NB4 (cell line): ENCODE measurements around the gene SLC25A47.

ENCODE experiments used
- DNase-seq: peaks from one replicate; pipeline ENCODE4 v3.0.0; 2010; ENCODE audit warnings: low read depth
- H3K4me3 ChIP-seq: one replicate; pipeline ENCODE4 v1.5.1; 2011; ENCODE audit warnings: mild to moderate bottlenecking, low read depth, low read length, moderate library complexity
- MAX ChIP-seq: IDR thresholded peaks from 2 replicates; pipeline ENCODE4 v1.6.1; 2011; ENCODE audit warnings: low read depth, low read length
- MYC ChIP-seq: IDR thresholded peaks from 2 replicates; pipeline ENCODE4 v1.6.1; 2011; ENCODE audit warnings: low read depth, low read length
- POLR2A ChIP-seq: IDR thresholded peaks from 2 replicates; pipeline ENCODE4 v1.6.1; 2011; ENCODE audit warnings: mild to moderate bottlenecking; ENCODE audit not compliant: insufficient read length; ENCODE audit errors: extremely low read depth
- TF ChIP-seq, protein P1 (sequence below): IDR thresholded peaks from one replicate; pipeline ENCODE4 v1.5.1; 2012; ENCODE audit warnings: low read depth, low read length

SLC25A47 gene

GRCh38 chr14:100363053-100363452 lies 39.9 kb downstream of the SLC25A47 start:
- no peak overlapping the region for H3K4me3 ChIP-seq
- no peak for DNase-seq
- TF ChIP-seq MYC = no peak
- TF ChIP-seq, protein P1, sequence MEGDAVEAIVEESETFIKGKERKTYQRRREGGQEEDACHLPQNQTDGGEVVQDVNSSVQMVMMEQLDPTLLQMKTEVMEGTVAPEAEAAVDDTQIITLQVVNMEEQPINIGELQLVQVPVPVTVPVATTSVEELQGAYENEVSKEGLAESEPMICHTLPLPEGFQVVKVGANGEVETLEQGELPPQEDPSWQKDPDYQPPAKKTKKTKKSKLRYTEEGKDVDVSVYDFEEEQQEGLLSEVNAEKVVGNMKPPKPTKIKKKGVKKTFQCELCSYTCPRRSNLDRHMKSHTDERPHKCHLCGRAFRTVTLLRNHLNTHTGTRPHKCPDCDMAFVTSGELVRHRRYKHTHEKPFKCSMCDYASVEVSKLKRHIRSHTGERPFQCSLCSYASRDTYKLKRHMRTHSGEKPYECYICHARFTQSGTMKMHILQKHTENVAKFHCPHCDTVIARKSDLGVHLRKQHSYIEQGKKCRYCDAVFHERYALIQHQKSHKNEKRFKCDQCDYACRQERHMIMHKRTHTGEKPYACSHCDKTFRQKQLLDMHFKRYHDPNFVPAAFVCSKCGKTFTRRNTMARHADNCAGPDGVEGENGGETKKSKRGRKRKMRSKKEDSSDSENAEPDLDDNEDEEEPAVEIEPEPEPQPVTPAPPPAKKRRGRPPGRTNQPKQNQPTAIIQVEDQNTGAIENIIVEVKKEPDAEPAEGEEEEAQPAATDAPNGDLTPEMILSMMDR = no peak
- TF ChIP-seq POLR2A = no peak
- TF ChIP-seq MAX = no peak

- TF ChIP-seq, protein P1 = no peak
- no peak for TF ChIP-seq POLR2A
- TF ChIP-seq MAX = no peak
- no peak for TF ChIP-seq MYC
- no peak overlapping the region for H3K4me3 ChIP-seq
- DNase-seq = no peak
Measured at GRCh38 chr14:100364403-100364802, 41.3 kb downstream of the SLC25A47 start.

DNA sequence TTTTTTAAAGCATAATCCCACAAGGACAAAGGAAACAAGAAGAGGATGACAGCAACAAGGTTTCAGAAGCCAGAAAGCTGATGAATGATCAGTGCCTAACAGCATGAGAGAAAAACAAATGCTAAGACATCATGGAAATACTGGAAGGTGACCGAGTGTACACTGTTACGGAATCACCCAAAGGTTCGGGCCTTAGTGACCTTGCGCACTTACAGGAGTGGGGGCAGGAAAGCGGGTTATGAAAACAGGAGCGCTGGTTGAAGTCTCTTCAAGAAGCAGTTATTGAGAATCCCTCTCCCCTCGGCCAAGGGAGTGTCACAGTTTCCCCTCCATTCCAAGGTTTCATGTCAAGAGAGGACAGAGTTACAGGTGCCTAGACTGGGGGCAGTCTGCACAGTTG lies 42.6 kb downstream of the SLC25A47 start:
- H3K4me3 ChIP-seq = no peak overlapping the region
- no peak for DNase-seq
- TF ChIP-seq MAX (no peak), MYC (no peak), POLR2A (no peak)
- TF ChIP-seq, protein P1 = no peak

DNA sequence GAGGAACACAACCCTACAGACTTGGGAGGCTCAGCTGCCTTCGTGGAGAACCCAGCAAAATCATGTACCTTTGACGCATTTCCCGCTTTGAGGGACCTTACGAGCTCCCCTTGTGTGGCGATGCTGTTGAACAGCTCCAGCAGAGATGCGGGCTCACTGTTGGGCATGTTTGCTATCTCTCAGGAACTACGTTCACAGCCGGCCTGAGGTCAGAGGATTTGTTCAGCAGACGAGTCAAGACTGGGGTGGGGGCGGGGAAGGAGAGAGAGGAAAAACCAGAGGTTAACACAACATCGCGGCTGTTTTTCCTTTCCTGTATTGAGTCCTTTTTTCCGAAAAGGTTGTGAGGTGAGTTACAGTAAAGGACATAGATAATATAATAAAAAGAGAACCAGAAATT lies 45.9 kb downstream of the SLC25A47 start:
- TF ChIP-seq MAX (no peak), MYC (no peak), POLR2A (no peak)
- TF ChIP-seq, protein P1 = no peak
- no peak overlapping the region for H3K4me3 ChIP-seq
- no peak for DNase-seq

DNA sequence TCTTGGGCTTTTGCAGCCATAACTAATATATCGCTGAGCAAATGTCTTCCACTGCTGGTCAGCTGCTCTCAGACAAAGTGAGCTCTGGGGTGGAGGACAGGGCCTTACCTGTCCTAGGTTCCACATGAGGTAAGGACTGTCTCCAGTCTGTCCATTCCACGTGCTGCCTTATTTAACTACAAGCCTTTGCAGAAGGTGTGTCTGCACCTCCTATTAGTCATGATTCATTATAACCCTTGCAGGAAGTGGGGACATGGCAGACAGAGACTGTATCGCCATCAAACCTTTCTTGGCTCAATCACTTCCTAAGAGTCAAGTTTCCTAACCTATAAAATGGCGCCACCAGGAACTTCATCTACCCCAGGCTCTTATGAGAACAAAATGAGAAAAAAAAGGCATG lies 46.9 kb downstream of the SLC25A47 start:
- no peak overlapping the region for H3K4me3 ChIP-seq
- TF ChIP-seq MAX (no peak), MYC (no peak)
- DNase-seq = no peak

DNA sequence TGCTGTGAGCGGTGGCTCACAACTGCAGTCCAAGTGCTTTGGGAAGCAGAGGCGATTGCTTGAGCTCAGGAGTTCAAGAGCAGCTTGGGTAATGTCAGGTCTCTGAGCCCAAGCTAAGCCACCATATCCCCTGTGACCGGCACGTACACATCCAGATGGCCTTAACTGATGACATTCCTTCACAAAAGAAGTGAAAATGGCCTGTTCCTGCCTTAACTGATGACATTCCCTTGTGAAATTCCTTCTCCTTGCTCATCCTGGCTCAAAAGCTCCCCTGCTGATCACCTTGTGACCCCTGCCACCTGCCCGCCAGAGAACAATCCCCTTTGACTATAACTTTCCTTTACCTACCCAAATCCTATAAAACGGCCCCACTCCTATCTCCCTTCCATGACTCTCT lies 48.6 kb downstream of the SLC25A47 start:
- TF ChIP-seq MYC = no peak
- no peak for TF ChIP-seq POLR2A
- TF ChIP-seq, protein P1 = no peak
- TF ChIP-seq MAX = no peak
- no peak overlapping the region for H3K4me3 ChIP-seq

More for the DNA sequence above, 48.6 kb downstream of the SLC25A47 start:
- DNase-seq = no peak
